Astrocyte (in vitro differentiated cells and primary cell): ENCODE results near the gene ASB2. TPM values are rescaled to one million over a fixed set of nuclear protein-coding genes. Genes with fewer than 3 reads are reported as not detected.

Experiments
- DNase-seq: peaks from one replicate; pipeline ENCODE4 v3.0.0-alpha.2; 2010; ENCODE audit warnings: low read depth
- FAIRE-seq: peaks from 2 replicates; lab custom pipeline; 2011; peaks lifted over from hg19 to GRCh38; lab: Jason Lieb, UNC
- H2AFZ ChIP-seq: 2 replicates; pipeline ENCODE4 v1.6.0; 2012; ENCODE audit warnings: low read depth, low read length, inconsistent platforms
- H3K27ac ChIP-seq: 2 replicates; pipeline ENCODE4 v1.5.1; 2011; ENCODE audit warnings: low read depth, low read length, inconsistent platforms
- H3K27me3 ChIP-seq: 2 replicates; pipeline ENCODE4 v1.6.0; 2011; ENCODE audit warnings: low read length, inconsistent platforms; ENCODE audit not compliant: insufficient read depth
- H3K36me3 ChIP-seq: 2 replicates; pipeline ENCODE4 v1.5.1; 2011; ENCODE audit warnings: low read length, inconsistent platforms; ENCODE audit not compliant: insufficient read depth
- H3K4me1 ChIP-seq: 2 replicates; pipeline ENCODE4 v1.5.1; 2011; ENCODE audit warnings: low read length, inconsistent platforms; ENCODE audit not compliant: insufficient read depth
- H3K4me2 ChIP-seq: 2 replicates; pipeline ENCODE4 v1.6.0; 2012; ENCODE audit warnings: low read length, inconsistent platforms
- H3K4me3 ChIP-seq: 2 replicates; pipeline ENCODE4 v1.5.1; 2011; ENCODE audit warnings: low read depth, mild to moderate bottlenecking, low read length, inconsistent platforms; ENCODE audit not compliant: insufficient read depth
- H3K79me2 ChIP-seq: 2 replicates; pipeline ENCODE4 v1.6.0; 2012; ENCODE audit warnings: mild to moderate bottlenecking, low read length, inconsistent platforms; ENCODE audit not compliant: insufficient read depth
- H3K9ac ChIP-seq: 2 replicates; pipeline ENCODE4 v1.6.0; 2012; ENCODE audit warnings: mild to moderate bottlenecking, low read length, inconsistent platforms
- H3K9me3 ChIP-seq: 2 replicates; pipeline ENCODE4 v1.5.1; 2012; ENCODE audit warnings: low read depth, mild to moderate bottlenecking, low read length, inconsistent platforms; ENCODE audit not compliant: insufficient read depth
- H4K20me1 ChIP-seq: 2 replicates; pipeline ENCODE4 v1.6.0; 2012; ENCODE audit warnings: low read length, inconsistent platforms; ENCODE audit not compliant: insufficient read depth
- H3K27ac Mint-ChIP-seq: one replicate; pipeline ENCODE4 v1.8.0; 2021; ENCODE audit warnings: mild to moderate bottlenecking, mixed read lengths; ENCODE audit not compliant: unreplicated experiment
- H3K27me3 Mint-ChIP-seq: one replicate; pipeline ENCODE4 v1.8.0; 2021; ENCODE audit warnings: low read depth, mixed read lengths; ENCODE audit not compliant: unreplicated experiment
- H3K36me3 Mint-ChIP-seq: one replicate; pipeline ENCODE4 v1.8.0; 2021; ENCODE audit warnings: low read depth, mixed read lengths; ENCODE audit not compliant: unreplicated experiment
- H3K4me1 Mint-ChIP-seq: one replicate; pipeline ENCODE4 v1.8.0; 2021; ENCODE audit warnings: low read depth, mixed read lengths; ENCODE audit not compliant: unreplicated experiment
- H3K4me3 Mint-ChIP-seq: one replicate; pipeline ENCODE4 v1.8.0; 2021; ENCODE audit warnings: mild to moderate bottlenecking, moderate library complexity, mixed read lengths; ENCODE audit not compliant: unreplicated experiment
- H3K9me3 Mint-ChIP-seq: one replicate; pipeline ENCODE4 v1.8.0; 2021; ENCODE audit warnings: mild to moderate bottlenecking, mixed read lengths; ENCODE audit not compliant: unreplicated experiment
- CTCF ChIP-seq: IDR thresholded peaks from 2 replicates; pipeline ENCODE4 v1.5.1; 2011; ENCODE audit warnings: low read depth, mild to moderate bottlenecking, inconsistent platforms, low read length, moderate library complexity; ENCODE audit not compliant: insufficient read depth
- EZH2 ChIP-seq: IDR thresholded peaks from 2 replicates; pipeline ENCODE4 v1.6.1; 2012; ENCODE audit warnings: mild to moderate bottlenecking, low read length, inconsistent platforms; ENCODE audit not compliant: insufficient read depth
- total RNA-seq: library from RNA; stranded (reverse); gene quantifications from 2 replicates; pipeline ENCODE4 v1.2.1, GENCODE V29; 2021

Gene ASB2
- total RNA-seq, 1 donor from 2014 or later, result 0.25 TPM

- H3K27me3 Mint-ChIP-seq, result peaks cover 62% of the 10 kb centered on the region
- no peak for TF ChIP-seq CTCF
- no peak for TF ChIP-seq EZH2
- no peaks in the 10 kb centered on the region for H3K79me2 ChIP-seq
- no peaks in the 10 kb centered on the region for H3K9me3 ChIP-seq
- no peak overlapping the region for H3K27ac Mint-ChIP-seq
- peaks cover 12% of the 10 kb centered on the region for H3K27me3 ChIP-seq
- no peak overlapping the region for H3K27ac ChIP-seq
- H4K20me1 ChIP-seq, result no peaks in the 10 kb centered on the region
- H2AFZ ChIP-seq, result no peak overlapping the region
- no peak overlapping the region for H3K4me3 ChIP-seq
- H3K4me1 ChIP-seq, result peaks cover 12% of the 10 kb centered on the region
- FAIRE-seq (no peak), DNase-seq (no peak)
- peaks cover 1% of the 10 kb centered on the region for H3K9me3 Mint-ChIP-seq
- no peak overlapping the region for H3K4me3 Mint-ChIP-seq
- H3K36me3 ChIP-seq, result no peaks in the 10 kb centered on the region
- no peak overlapping the region for H3K9ac ChIP-seq
- H3K36me3 Mint-ChIP-seq, result peaks cover 2% of the 10 kb centered on the region
- H3K4me1 Mint-ChIP-seq, result peaks cover 9% of the 10 kb centered on the region
- no peak overlapping the region for H3K4me2 ChIP-seq
These were observed 21.8 kb upstream of the ASB2 start for GRCh38 chr14:93997916-93998870.

- peaks cover 9% of the 10 kb centered on the region for H3K4me1 Mint-ChIP-seq
- H3K27me3 Mint-ChIP-seq, result peaks cover 58% of the 10 kb centered on the region
- Histone ChIP-seq H2AFZ (no peak within 1 kb of the TSS), H3K4me1 (peaks cover 12% of the 10 kb centered on the region), H3K4me3 (no peak within 1 kb of the TSS), H3K4me2 (no peak within 1 kb of the TSS), H3K36me3 (no peaks in the 10 kb centered on the region), H3K27ac (no peak within 1 kb of the TSS), H3K9me3 (no peaks in the 10 kb centered on the region), H3K79me2 (no peaks in the 10 kb centered on the region), H4K20me1 (no peaks in the 10 kb centered on the region), H3K27me3 (peaks cover 14% of the 10 kb centered on the region), H3K9ac (no peak within 1 kb of the TSS)
- FAIRE-seq (no peak), DNase-seq (peak; percentile 23)
- H3K9me3 Mint-ChIP-seq, result peaks cover 2% of the 10 kb centered on the region
- TF ChIP-seq CTCF (no peak), EZH2 (no peak)
- peaks cover 2% of the 10 kb centered on the region for H3K36me3 Mint-ChIP-seq
- H3K27ac Mint-ChIP-seq, result no peak within 1 kb of the TSS
- no peak within 1 kb of the TSS for H3K4me3 Mint-ChIP-seq
These were observed 20.7 kb upstream of the ASB2 start, which contains the start of gene CCDC197 for GRCh38 chr14:93997082-93997481. CCDC197 (plus strand) TSS chr14:93997301; CDS start chr14:93998132, 831 bp downstream.
